Suprapubic skin (tissue), 4 donors: ENCODE data around the gene CALML5. TPM values are rescaled to one million over a fixed set of nuclear protein-coding genes. Genes with fewer than 3 reads are reported as not detected.

Experiments used
- DNase-seq, 2 donors: peaks; one replicate each; pipeline ENCODE4 v3.0.0-alpha.2; 2019; ENCODE audit warnings: low spot score in 2 of 2
- H3K27ac ChIP-seq: fragments of 200-600 bp; sonication (generic); one replicate; pipeline ENCODE4 v1.5.1; 2019
- H3K27me3 ChIP-seq: fragments of 200-600 bp; sonication (generic); one replicate; pipeline ENCODE4 v1.5.1; 2019
- H3K36me3 ChIP-seq: fragments of 200-600 bp; sonication (generic); one replicate; pipeline ENCODE4 v1.5.1; 2019
- H3K4me1 ChIP-seq: fragments of 200-600 bp; sonication (generic); one replicate; pipeline ENCODE4 v1.5.1; 2019
- H3K4me3 ChIP-seq: fragments of 200-600 bp; sonication (generic); one replicate; pipeline ENCODE4 v1.5.1; 2019; ENCODE audit warnings: mild to moderate bottlenecking
- H3K9me3 ChIP-seq: fragments of 200-600 bp; sonication (generic); one replicate; pipeline ENCODE4 v1.5.1; 2019
- CTCF ChIP-seq, 2 donors: fragments of 200-600 bp in 1 of 2; fragments of 450-650 bp in 1 of 2; sonication (generic) in 1 of 2; IDR thresholded peaks; one replicate each; pipeline ENCODE4 v1.5.1; 2016 to 2019; ENCODE audit warnings: antibody characterized with exemption in 2 of 2, mild to moderate bottlenecking in 1 of 2, moderate library complexity in 1 of 2
- EP300 ChIP-seq: sonication (generic); formaldehyde crosslinking; IDR thresholded peaks from one replicate; pipeline ENCODE4 v1.6.1; 2017; ENCODE audit warnings: antibody characterized with exemption
- POLR2A ChIP-seq, 2 donors: fragments of 450-650 bp; IDR thresholded peaks; one replicate each; pipeline ENCODE4 v1.6.1; 2017; ENCODE audit warnings: antibody characterized with exemption in 2 of 2, mild to moderate bottlenecking in 2 of 2, moderate library complexity in 2 of 2
- POLR2AphosphoS5 ChIP-seq, 3 donors: sonication (generic); formaldehyde crosslinking; IDR thresholded peaks; one replicate each; pipeline ENCODE4 v1.6.1; 2017; ENCODE audit warnings: antibody characterized with exemption in 3 of 3
- WGBS: methylation state at CpG from one replicate; pipeline ENCODE4 v1.1.5; 2018; 5-methylcytosine and 5-hydroxymethylcytosine counted together
- total RNA-seq, 4 donors: library from RNA; depleted of rRNA; stranded (reverse); fragments of >200 nt; gene quantifications; one replicate each; pipeline ENCODE4 v1.1.0, GENCODE V29; 2016

Gene CALML5
- total RNA-seq, 4 donors from 2014 or later, result 429 to 3,135 (median 2,230) TPM

GRCh38 chr10:5532618-5533097, 33.3 kb upstream of the CALML5 start:
- 71% methylated on average over 6 of the region's 6 CpGs for WGBS
- peak overlapping the region; percentile 45 for H3K27ac ChIP-seq
- H3K4me3 ChIP-seq, result no peak overlapping the region
- no peaks in the 10 kb centered on the region for H3K27me3 ChIP-seq
- peaks cover 51% of the 10 kb centered on the region for H3K4me1 ChIP-seq
- DNase-seq, result peak; percentile 45 to 68
- no peak for TF ChIP-seq EP300
- TF ChIP-seq POLR2A (IDR thresholded peaks at IDR 0.05), result no peak
- TF ChIP-seq CTCF (IDR thresholded peaks at IDR 0.05), result no peak
- no peak for TF ChIP-seq POLR2AphosphoS5 (IDR thresholded peaks at IDR 0.05)
- H3K9me3 ChIP-seq, result no peaks in the 10 kb centered on the region
- H3K36me3 ChIP-seq, result no peaks in the 10 kb centered on the region

GRCh38 chr10:5532307-5532605, 32.9 kb upstream of the CALML5 start:
- WGBS, result 54% methylated on average over 10 of the region's 10 CpGs
- Histone ChIP-seq H3K4me1 (peaks cover 54% of the 10 kb centered on the region), H3K4me3 (no peak overlapping the region), H3K27ac (peak overlapping the region; percentile 38), H3K27me3 (no peaks in the 10 kb centered on the region), H3K36me3 (no peaks in the 10 kb centered on the region), H3K9me3 (no peaks in the 10 kb centered on the region)
- DNase-seq, result peak; percentile 53 to 58
- TF ChIP-seq POLR2AphosphoS5 (IDR thresholded peaks at IDR 0.05) (no peak), CTCF (IDR thresholded peaks at IDR 0.05) (no peak), EP300 (no peak), POLR2A (IDR thresholded peaks at IDR 0.05) (no peak)

GRCh38 chr10:5531558-5532306, 32.4 kb upstream of the CALML5 start:
- no peak overlapping the region for H3K4me3 ChIP-seq
- peaks cover 58% of the 10 kb centered on the region for H3K4me1 ChIP-seq
- H3K9me3 ChIP-seq, result no peaks in the 10 kb centered on the region
- peak overlapping the region; percentile 38 for H3K27ac ChIP-seq
- H3K36me3 ChIP-seq, result no peaks in the 10 kb centered on the region
- peak; percentile 38 to 49 for DNase-seq
- WGBS, result 47% methylated on average over 9 of the region's 10 CpGs
- no peak for TF ChIP-seq EP300
- TF ChIP-seq POLR2AphosphoS5 (IDR thresholded peaks at IDR 0.05), result no peak
- no peak for TF ChIP-seq CTCF (IDR thresholded peaks at IDR 0.05)
- no peak for TF ChIP-seq POLR2A (IDR thresholded peaks at IDR 0.05)
- H3K27me3 ChIP-seq, result no peaks in the 10 kb centered on the region

- Histone ChIP-seq H3K4me3 (no peak overlapping the region), H3K4me1 (peaks cover 57% of the 10 kb centered on the region), H3K9me3 (no peaks in the 10 kb centered on the region), H3K27me3 (no peaks in the 10 kb centered on the region), H3K36me3 (no peaks in the 10 kb centered on the region), H3K27ac (no peak overlapping the region)
- TF ChIP-seq POLR2AphosphoS5 (IDR thresholded peaks at IDR 0.05) (no peak), POLR2A (IDR thresholded peaks at IDR 0.05) (no peak), CTCF (IDR thresholded peaks at IDR 0.05) (no peak), EP300 (no peak)
- DNase-seq, result peak; percentile 43 to 49
- 86% methylated on average over 16 of the region's 16 CpGs for WGBS
These were observed 31.6 kb upstream of the CALML5 start for GRCh38 chr10:5530846-5531557.

- Histone ChIP-seq H3K27me3 (no peaks in the 10 kb centered on the region), H3K9me3 (no peaks in the 10 kb centered on the region), H3K4me3 (no peak overlapping the region), H3K27ac (no peak overlapping the region), H3K36me3 (no peaks in the 10 kb centered on the region), H3K4me1 (peaks cover 60% of the 10 kb centered on the region)
- TF ChIP-seq POLR2A (IDR thresholded peaks at IDR 0.05) (no peak), POLR2AphosphoS5 (IDR thresholded peaks at IDR 0.05) (no peak), CTCF (IDR thresholded peaks at IDR 0.05) (no peak), EP300 (no peak)
- WGBS, result 84% methylated on average over 5 of the region's 5 CpGs
- peak in 1 of 2 donors; percentile 25 for DNase-seq
These were observed 31.0 kb upstream of the CALML5 start for GRCh38 chr10:5530412-5530806.
